Testis (tissue), 3 donors: ENCODE data around the gene BSN. TPM values are rescaled to one million over a fixed set of nuclear protein-coding genes. Genes with fewer than 3 reads are reported as not detected.

Source experiments
- DNase-seq: peaks from one replicate; pipeline ENCODE4 v3.0.0-alpha.2; 2019
- H3K27ac ChIP-seq, 2 donors: fragments of 200-600 bp; sonication (generic); one replicate each; pipeline ENCODE4 v1.5.1; 2019
- H3K27me3 ChIP-seq: fragments of 200-600 bp; sonication (generic); one replicate; pipeline ENCODE4 v1.5.1; 2019
- H3K36me3 ChIP-seq: fragments of 200-600 bp; sonication (generic); one replicate; pipeline ENCODE4 v1.5.1; 2017; ENCODE audit warnings: low read depth; ENCODE audit errors: missing control alignments
- H3K4me1 ChIP-seq: fragments of 200-600 bp; sonication (generic); one replicate; pipeline ENCODE4 v1.5.1; 2019
- H3K4me3 ChIP-seq, 2 donors: fragments of 200-600 bp; sonication (generic); one replicate each; pipeline ENCODE4 v1.5.1; 2017 to 2019
- H3K9me3 ChIP-seq: fragments of 200-600 bp; sonication (generic); one replicate; pipeline ENCODE4 v1.5.1; 2017
- POLR2A ChIP-seq: fragments of 450-650 bp; IDR thresholded peaks from one replicate; pipeline ENCODE4 v1.6.1; 2017; ENCODE audit warnings: antibody characterized with exemption, mild to moderate bottlenecking, moderate library complexity
- WGBS, 2 donors: methylation state at CpG; one replicate each; pipeline ENCODE4 v1.1.5; 2018; 5-methylcytosine and 5-hydroxymethylcytosine counted together
- intact Hi-C: fragments of 100-400 bp; cut with DNase I; formaldehyde crosslinking; loops from one replicate; pipeline ENCODE4 v1.15.1; 2023; ENCODE audit warnings: low total_unique reads
- polyA plus RNA-seq: library from polyadenylated mRNA; stranded (reverse); fragments of 350-450 nt; fragmentation: Illumina TruSeq; extraction: RNeasy Lipid Tissue Mini Kit (QIAGEN cat#74804); gene quantifications from one replicate; pipeline ENCODE4 v1.2.3, GENCODE V29; 2014; ENCODE audit warnings: low read depth, low replicate concordance; ENCODE audit not compliant: insufficient read depth
- total RNA-seq, 2 donors: library from RNA; depleted of rRNA; stranded (reverse); fragments of >200 nt; gene quantifications; one replicate each; pipeline ENCODE4 v1.2.3, GENCODE V29; 2016
- TF ChIP-seq, protein P1 (sequence below), 3 experiments: fragments of 450-650 bp in 2 of 3; fragments of 200-600 bp in 1 of 3; sonication (generic) in 1 of 3; IDR thresholded peaks; one replicate each; pipeline ENCODE4 v1.5.1; 2016 to 2019; ENCODE audit warnings: antibody characterized with exemption in 3 of 3, mild to moderate bottlenecking in 2 of 3, moderate library complexity in 1 of 3

The BSN gene
- total and polyA plus RNA-seq, 3 donors from 2014 or later = 9.9 to 25.3 (median 18.9) TPM

DNA sequence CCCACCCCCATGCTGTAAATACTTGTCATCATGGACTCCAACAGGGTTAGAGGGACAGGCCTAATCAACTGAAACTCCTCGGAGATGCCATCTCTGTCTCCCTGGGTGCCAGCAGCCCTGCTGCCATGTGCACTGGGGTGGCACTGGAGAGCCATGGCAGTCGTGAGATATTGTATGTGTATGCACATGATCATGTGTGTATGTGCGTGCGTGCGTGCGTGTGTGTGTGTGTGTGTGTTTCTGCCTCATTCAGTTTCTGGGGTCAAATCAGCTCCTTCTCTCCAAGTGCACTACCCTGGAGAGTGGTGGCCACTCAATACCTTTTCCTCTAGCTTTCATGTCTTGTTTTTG, 116.6 kb downstream of the BSN start:
- intact Hi-C loops = loop anchor here (10.0 kb wide), 1 partner anchor 126 kb away; no protein-coding TSS in a partner anchor

DNA sequence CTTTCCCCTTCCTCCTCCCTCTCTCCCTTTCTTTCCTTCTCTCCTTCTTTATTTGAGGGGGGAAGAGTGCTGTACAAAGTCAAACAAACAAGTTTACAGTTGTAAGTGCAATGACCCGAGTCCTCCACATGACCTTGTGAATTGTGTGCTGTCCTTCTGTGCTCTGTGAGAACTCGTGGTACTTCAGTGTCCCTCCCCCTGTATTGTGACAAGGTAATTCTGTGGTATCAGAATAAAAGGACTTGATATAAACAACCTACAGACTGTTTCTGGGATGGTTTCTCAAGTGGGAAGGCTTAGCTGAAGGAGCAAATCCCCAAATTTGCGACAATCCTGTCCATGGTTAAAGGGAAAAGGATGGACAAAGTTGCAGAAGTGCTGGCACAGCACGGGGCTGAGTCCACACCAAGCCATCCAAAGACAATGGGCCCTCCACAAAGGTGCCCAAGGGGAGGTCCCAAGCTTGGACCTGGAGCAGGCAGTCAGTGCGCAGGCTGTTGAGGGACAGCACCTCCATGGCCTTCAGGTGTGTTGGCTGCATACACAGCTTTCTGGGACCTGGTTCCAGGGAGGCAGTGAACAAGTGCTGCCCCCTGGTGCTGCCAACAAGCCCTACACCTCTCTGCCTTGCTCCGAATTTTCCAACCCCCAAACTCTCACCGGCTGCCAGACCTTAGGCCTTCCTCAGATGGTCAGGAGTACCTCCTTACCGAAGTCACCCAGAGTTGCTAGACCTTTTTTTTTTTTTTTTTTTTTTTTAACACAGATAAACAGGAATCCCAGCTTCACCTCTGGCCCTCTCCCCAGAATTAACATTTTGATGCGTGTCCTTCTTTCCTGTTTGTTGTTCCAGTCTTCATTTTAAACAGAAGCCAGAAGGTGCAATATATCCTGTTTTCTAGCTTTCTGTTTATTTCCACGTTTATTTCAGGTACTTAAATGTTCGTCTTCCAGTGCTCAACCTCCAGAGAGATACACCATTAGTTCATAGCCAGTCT, 117.3 kb downstream of the BSN start:
- TF ChIP-seq, protein P1, sequence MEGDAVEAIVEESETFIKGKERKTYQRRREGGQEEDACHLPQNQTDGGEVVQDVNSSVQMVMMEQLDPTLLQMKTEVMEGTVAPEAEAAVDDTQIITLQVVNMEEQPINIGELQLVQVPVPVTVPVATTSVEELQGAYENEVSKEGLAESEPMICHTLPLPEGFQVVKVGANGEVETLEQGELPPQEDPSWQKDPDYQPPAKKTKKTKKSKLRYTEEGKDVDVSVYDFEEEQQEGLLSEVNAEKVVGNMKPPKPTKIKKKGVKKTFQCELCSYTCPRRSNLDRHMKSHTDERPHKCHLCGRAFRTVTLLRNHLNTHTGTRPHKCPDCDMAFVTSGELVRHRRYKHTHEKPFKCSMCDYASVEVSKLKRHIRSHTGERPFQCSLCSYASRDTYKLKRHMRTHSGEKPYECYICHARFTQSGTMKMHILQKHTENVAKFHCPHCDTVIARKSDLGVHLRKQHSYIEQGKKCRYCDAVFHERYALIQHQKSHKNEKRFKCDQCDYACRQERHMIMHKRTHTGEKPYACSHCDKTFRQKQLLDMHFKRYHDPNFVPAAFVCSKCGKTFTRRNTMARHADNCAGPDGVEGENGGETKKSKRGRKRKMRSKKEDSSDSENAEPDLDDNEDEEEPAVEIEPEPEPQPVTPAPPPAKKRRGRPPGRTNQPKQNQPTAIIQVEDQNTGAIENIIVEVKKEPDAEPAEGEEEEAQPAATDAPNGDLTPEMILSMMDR (IDR thresholded peaks at IDR 0.05) = peak; percentile 57 to 68 (median 63)
- no peak for TF ChIP-seq POLR2A
- Histone ChIP-seq H3K4me3 (no peak overlapping the region), H3K27ac (no peak overlapping the region), H3K9me3 (no peaks in the 10 kb centered on the region), H3K4me1 (peaks cover 12% of the 10 kb centered on the region), H3K27me3 (no peaks in the 10 kb centered on the region), H3K36me3 (no peaks in the 10 kb centered on the region)
- intact Hi-C loops = loop anchor here (10.0 kb wide), 1 partner anchor 127 kb away; no protein-coding TSS in a partner anchor
- DNase-seq = peak; percentile 69
- WGBS, 2 donors = 35 to 46% methylated on average over 11 of the region's 11 CpGs

More for the DNA sequence above, 116.6 kb downstream of the BSN start:
- TF ChIP-seq, protein P1 (IDR thresholded peaks at IDR 0.05) = no peak
- no peak for TF ChIP-seq POLR2A
- Histone ChIP-seq H3K4me1 (peaks cover 12% of the 10 kb centered on the region), H3K36me3 (no peaks in the 10 kb centered on the region), H3K27me3 (no peaks in the 10 kb centered on the region), H3K27ac (no peak overlapping the region), H3K9me3 (no peaks in the 10 kb centered on the region), H3K4me3 (no peak overlapping the region)
- DNase-seq = no peak
- WGBS, 2 donors = 56 to 72% methylated on average over 6 of the region's 6 CpGs

DNA sequence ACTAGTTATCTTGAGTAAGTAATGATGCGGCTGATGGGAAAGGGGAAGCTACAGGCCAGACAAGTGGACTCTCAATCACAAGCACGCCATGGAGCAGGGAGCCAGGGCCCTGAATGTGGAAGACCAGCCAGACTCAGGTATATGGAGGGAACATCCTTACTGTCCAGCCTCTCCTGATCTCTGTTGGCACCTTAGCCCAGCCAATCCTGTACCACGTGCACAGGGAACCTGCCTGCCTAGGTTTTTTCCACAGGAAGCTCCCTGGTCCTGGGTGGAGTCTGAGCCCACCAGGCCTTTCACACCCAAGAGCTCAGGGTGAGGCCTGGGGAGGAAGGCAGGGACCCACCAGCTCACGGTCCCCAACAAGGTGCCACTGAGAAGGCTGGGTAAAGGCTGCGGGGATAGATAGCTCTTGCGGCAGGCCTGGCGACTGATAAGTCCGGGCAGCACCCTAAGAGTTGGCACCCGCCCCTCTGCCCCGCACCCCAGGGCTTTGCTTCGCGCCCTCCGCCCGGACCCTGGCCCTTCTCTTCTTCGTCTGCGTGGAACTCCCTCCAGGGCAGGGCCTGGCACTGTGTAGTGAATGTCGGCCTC, 118.9 kb downstream of the BSN start:
- H3K27me3 ChIP-seq = no peaks in the 10 kb centered on the region
- H3K4me3 ChIP-seq = peak overlapping the region; percentile 78 to 82
- peaks cover 12% of the 10 kb centered on the region for H3K4me1 ChIP-seq
- H3K27ac ChIP-seq = peak overlapping the region; percentile 73 to 88
- intact Hi-C loops = loop anchor here (10.0 kb wide), 1 partner anchor 128 kb away; no protein-coding TSS in a partner anchor
- H3K9me3 ChIP-seq = no peaks in the 10 kb centered on the region
- H3K36me3 ChIP-seq = no peaks in the 10 kb centered on the region
- peak; percentile 21 for DNase-seq
- TF ChIP-seq POLR2A = no peak
- TF ChIP-seq, protein P1 (IDR thresholded peaks at IDR 0.05) = no peak
- WGBS, 2 donors = 16 to 24% methylated on average over 4 to 17 of the region's 17 CpGs

DNA sequence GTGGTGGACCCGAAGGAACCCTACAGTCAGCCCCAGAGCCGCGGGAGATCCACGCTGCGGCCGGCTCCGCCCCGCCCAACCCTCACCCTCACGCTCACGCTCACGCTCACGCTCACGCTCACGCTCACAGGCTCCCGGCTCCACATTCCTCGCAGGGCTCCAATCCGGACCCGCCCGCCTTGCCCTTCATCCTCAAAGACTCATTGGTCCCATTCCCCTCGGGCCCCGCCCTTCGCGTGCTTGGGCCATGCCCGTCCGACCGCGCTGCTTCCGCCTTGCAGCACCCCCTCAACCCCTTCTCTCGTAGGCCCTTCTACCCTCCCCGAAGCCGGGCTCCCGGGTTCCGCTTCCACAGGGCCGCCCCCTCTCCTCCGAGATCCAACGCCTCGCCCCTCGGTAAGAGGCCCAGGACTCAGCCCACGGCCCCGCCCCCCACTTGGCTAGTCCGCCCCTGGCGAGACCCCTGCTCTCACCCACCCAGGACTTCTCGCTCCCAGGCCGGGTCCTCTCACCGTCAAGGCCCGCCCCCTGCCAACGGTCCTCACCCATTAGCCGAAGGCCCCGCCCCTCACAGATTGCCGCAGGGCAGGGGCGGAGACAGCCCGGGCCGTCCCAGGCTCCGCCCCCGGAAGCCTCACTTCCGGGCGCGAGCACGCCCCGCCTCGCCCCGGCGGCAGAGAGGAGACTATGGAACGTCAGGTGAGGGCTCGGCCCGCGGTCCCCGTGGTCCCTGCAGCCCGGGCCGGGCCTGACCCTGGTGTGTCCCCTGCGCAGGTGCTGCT, 119.6 kb downstream of the BSN start, which contains the start of gene APEH:
Gene APEH (plus strand): TSS at position 637 of the 782 bp plus-strand sequence. CDS start 51 bp downstream, at position 688.
- Histone ChIP-seq H3K36me3 (no peaks in the 10 kb centered on the region), H3K4me1 (peaks cover 12% of the 10 kb centered on the region), H3K27ac (peak within 1 kb of the TSS; percentile 73 to 88), H3K4me3 (peak within 1 kb of the TSS; percentile 78 to 82), H3K9me3 (no peaks in the 10 kb centered on the region), H3K27me3 (no peaks in the 10 kb centered on the region)
- WGBS, 2 donors = 1% methylated on average over 28 to 48 of the region's 71 CpGs
- TF ChIP-seq, protein P1 (IDR thresholded peaks at IDR 0.05) = no peak
- peak; percentile 54 for TF ChIP-seq POLR2A
- intact Hi-C loops = loop anchor here (10.0 kb wide), 1 partner anchor 129 kb away; no protein-coding TSS in a partner anchor
- DNase-seq = peak; percentile 97
